Ovary (tissue), 10 donors: ENCODE data around the gene MBD5. TPM values are rescaled to one million over a fixed set of nuclear protein-coding genes. Genes with fewer than 3 reads are reported as not detected.

Experiments
- DNase-seq, 5 donors: peaks; one replicate each; pipeline ENCODE4 v3.0.0-alpha.2; 2019 to 2020
- H3K27ac ChIP-seq, 2 donors: fragments of 200-600 bp; one replicate each; pipeline versions ENCODE4 v1.5.1 to v1.8.0; 2019 to 2022
- H3K27me3 ChIP-seq: fragments of 200-600 bp; one replicate; pipeline ENCODE4 v1.8.0; 2022
- H3K36me3 ChIP-seq: fragments of 200-600 bp; sonication (generic); one replicate; pipeline ENCODE4 v1.5.1; 2019
- H3K4me1 ChIP-seq: one replicate; pipeline ENCODE4 v1.8.1; 2013; ENCODE audit warnings: mild to moderate bottlenecking, moderate library complexity; ENCODE audit not compliant: insufficient read depth
- H3K4me3 ChIP-seq: fragments of 200-600 bp; sonication (generic); one replicate; pipeline ENCODE4 v1.5.1; 2017
- H3K9me3 ChIP-seq, 2 donors: fragments of 200-600 bp in 1 of 2; sonication (generic) in 1 of 2; one replicate each; pipeline versions ENCODE4 v1.5.1 to v1.8.1; 2013 to 2019; ENCODE audit warnings: mild to moderate bottlenecking in 1 of 2, moderate library complexity in 1 of 2
- EP300 ChIP-seq: sonication (generic); formaldehyde crosslinking; IDR thresholded peaks from one replicate; pipeline ENCODE4 v1.6.1; 2017; ENCODE audit warnings: antibody characterized with exemption
- POLR2A ChIP-seq: fragments of 450-650 bp; IDR thresholded peaks from one replicate; pipeline ENCODE4 v1.6.1; 2017; ENCODE audit warnings: antibody characterized with exemption, mild to moderate bottlenecking, moderate library complexity
- WGBS, 3 donors: extraction: QIAGEN DNeasy Blood & Tissue Kit in 1 of 3; methylation state at CpG; one replicate each; pipeline versions ENCODE4 v1.1.5 to v1.1.7; 2013 to 2017; 5-methylcytosine and 5-hydroxymethylcytosine counted together
- intact Hi-C, 4 donors: fragments of 100-400 bp; cut with DNase I; formaldehyde crosslinking; loops; one replicate each; pipeline versions ENCODE4 v1.11.0 to v1.15.1; 2022 to 2023
- long read RNA-seq, 3 donors: library from polyadenylated mRNA in 2 of 3; unstranded in 2 of 3; transcript quantifications; one replicate each; pipeline ENCODE4 v2.0.0 and lab custom pipeline, GENCODE V29; 2021 to 2026
- polyA plus RNA-seq, 2 donors: library from polyadenylated mRNA; stranded (reverse); fragments of 200-250 nt in 1 of 2; fragments of 350-450 nt in 1 of 2; fragmentation: Illumina TruSeq in 1 of 2; extraction: RNeasy Lipid Tissue Mini Kit (QIAGEN cat#74804) in 1 of 2; gene quantifications; one replicate each; pipeline ENCODE4 v1.2.3, GENCODE V29; 2013 to 2014
- total RNA-seq, 7 donors: library from RNA; depleted of rRNA in 2 of 7; stranded (reverse); fragments of >200 nt in 2 of 7; fragmentation: NEBNext Ultra II Directional in 3 of 7; extraction: Animal tissue kit (Norgen Biotek cat#: 25700) in 3 of 7; gene quantifications; one replicate each; pipeline versions ENCODE4 v1.1.0 to v1.2.4, GENCODE V29; 2016 to 2023
- TF ChIP-seq, protein P1 (sequence below), 3 donors: fragments of 450-650 bp in 2 of 3; fragments of 200-600 bp in 1 of 3; IDR thresholded peaks; one replicate each; pipeline versions ENCODE4 v1.5.1 to v1.8.0; 2016 to 2022; ENCODE audit warnings: antibody characterized with exemption in 3 of 3, mild to moderate bottlenecking in 1 of 3
- donor health status: DM: no; HTN: no; CAD: no; lungs with moderate emphysema.
- donor health status: DM: no; HTN: no; CAD: no.
- donor health status: Bipolar disorder and iron deficiency.
- donor health status: DM: yes; HTN: yes; CAD: no.
- donor health status: DM: no; HTN: no; CAD: no.
- donor health status: DM: yes; HTN: yes; CAD: no.

The MBD5 gene
- total RNA-seq (10 to 100 TPM; 33.1 to 66.3 (median 47.9) TPM), polyA plus RNA-seq (10 to 100 TPM in 1 of 2 donors, 1 to 10 TPM in 1; 8.5 to 23.2 TPM)
- long read RNA-seq, donor 1, partial matches to known transcripts: 8 of 17 reads
- long read RNA-seq, donor 1, other reads (novel, unspliced or antisense): 7 of 17 reads
- long read RNA-seq, donor 2, full-length matches to known transcripts: 2 of 2 reads
- long read RNA-seq, donor 2, partial matches to known transcripts: 0 of 2 reads
- long read RNA-seq, donor 2, other reads (novel, unspliced or antisense): 0 of 2 reads
- long read RNA-seq, donor 3, full-length matches to known transcripts: 3 of 9 reads
- long read RNA-seq, donor 3, partial matches to known transcripts: 2 of 9 reads
- long read RNA-seq, donor 3, other reads (novel, unspliced or antisense): 4 of 9 reads

DNA sequence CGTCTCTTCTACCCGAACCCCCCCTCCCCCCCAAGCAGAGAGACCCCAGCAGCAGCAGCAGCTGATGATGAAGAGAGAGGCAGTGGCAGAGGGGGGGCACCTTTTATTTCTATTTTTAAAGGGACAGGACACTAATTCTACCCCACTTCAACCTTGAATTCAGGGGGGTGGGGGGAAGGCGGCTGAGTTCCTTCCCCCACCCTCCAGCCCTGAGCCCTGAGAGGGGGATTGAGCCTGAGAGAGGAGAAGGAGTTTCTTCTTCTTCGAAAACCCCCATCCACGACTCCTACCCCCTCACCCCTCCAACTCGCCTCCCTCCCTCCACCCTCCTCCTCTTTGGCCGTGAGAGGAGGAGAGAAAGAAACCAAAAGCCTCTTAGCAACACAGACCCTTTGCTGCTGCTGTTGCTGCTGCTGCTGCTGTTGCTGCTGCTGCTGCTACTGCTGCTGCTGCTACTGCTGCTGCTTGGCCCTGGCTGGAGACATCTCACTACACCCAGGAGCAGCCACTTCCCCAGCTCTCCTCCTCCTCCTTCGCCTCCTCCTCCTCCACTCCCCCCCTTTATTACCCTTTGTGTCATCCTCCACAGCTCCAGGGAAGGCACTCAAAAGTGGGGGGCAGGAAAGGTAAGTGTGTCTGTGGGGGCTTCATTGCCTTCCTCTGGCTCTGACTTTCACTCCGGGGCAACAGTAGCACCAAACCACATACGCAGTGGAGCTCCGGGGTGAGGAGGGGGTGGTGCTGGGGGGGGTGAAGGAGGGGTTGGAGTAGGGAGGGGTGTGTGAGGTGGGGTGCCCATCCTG, at the start of gene MBD5:
MBD5 (plus strand) TSS at position 33 of the 803 bp plus-strand sequence.
- Histone ChIP-seq H3K4me3 (peak within 1 kb of the TSS; percentile 83), H3K27ac (peak within 1 kb of the TSS; percentile 89 to 92), H3K27me3 (no peaks in the 10 kb centered on the region), H3K4me1 (peaks cover 7% of the 10 kb centered on the region), H3K9me3 (no peaks in the 10 kb centered on the region), H3K36me3 (no peaks in the 10 kb centered on the region)
- intact Hi-C loops: no loop called here
- DNase-seq: peak in 1 of 5 donors; percentile 65
- 0 to 1% (median 1%) methylated on average over 11 of the region's 11 CpGs for WGBS, 3 donors
- TF ChIP-seq, protein P1, sequence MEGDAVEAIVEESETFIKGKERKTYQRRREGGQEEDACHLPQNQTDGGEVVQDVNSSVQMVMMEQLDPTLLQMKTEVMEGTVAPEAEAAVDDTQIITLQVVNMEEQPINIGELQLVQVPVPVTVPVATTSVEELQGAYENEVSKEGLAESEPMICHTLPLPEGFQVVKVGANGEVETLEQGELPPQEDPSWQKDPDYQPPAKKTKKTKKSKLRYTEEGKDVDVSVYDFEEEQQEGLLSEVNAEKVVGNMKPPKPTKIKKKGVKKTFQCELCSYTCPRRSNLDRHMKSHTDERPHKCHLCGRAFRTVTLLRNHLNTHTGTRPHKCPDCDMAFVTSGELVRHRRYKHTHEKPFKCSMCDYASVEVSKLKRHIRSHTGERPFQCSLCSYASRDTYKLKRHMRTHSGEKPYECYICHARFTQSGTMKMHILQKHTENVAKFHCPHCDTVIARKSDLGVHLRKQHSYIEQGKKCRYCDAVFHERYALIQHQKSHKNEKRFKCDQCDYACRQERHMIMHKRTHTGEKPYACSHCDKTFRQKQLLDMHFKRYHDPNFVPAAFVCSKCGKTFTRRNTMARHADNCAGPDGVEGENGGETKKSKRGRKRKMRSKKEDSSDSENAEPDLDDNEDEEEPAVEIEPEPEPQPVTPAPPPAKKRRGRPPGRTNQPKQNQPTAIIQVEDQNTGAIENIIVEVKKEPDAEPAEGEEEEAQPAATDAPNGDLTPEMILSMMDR (IDR thresholded peaks at IDR 0.05): no peak
- TF ChIP-seq EP300 (no peak), POLR2A (peak; percentile 16)

DNA sequence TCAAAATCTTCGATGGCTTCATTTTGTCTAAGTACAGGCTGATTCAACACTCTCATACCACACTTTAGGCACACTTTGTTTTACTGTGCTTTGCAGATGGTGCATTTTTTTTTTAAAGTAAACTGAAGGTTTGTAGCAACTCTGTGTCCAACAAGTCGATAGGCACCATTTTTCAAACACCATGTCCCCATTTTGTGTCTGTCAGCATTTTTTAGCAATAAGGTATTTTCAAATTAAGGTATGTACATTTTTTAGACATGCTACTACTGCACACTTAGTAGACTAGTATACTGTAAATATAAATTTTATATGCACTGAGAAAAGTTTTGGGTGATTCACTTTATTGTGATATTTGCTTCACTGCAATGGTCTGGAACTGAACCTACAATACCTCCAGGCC, 44.8 kb upstream of the MBD5 start:
- Histone ChIP-seq H3K36me3 (no peaks in the 10 kb centered on the region), H3K27me3 (no peaks in the 10 kb centered on the region), H3K27ac (no peak overlapping the region), H3K4me3 (no peak overlapping the region), H3K4me1 (no peaks in the 10 kb centered on the region), H3K9me3 (no peaks in the 10 kb centered on the region)
- intact Hi-C loops: no loop called here
- WGBS, 3 donors: 17 to 29% (median 19%) methylated on average over 2 of the region's 2 CpGs
- TF ChIP-seq, protein P1 (IDR thresholded peaks at IDR 0.05): no peak
- TF ChIP-seq EP300: no peak
- TF ChIP-seq POLR2A: no peak
- no peak for DNase-seq

DNA sequence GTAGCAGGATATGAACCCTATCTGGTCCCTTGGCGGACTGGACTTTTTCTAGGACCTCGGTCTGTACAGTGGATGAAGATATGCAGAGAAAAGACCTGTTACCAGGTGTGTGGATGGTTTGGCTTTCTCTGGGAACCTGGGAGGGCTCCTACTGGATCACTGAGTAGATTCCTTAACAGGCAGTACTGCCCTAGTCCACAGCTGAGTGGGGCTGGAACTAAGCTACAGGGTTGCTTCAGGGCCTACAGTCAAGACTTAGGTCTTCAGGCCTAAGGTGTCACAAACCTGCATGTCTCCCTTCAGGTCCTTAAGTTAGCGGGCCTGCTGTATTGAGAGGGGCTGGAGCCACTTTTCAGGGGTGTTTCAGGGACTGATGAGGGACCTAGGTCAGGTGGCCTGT, 43.2 kb upstream of the MBD5 start:
- DNase-seq: no peak
- no peaks in the 10 kb centered on the region for H3K4me1 ChIP-seq
- TF ChIP-seq EP300 (no peak), POLR2A (no peak)
- TF ChIP-seq, protein P1 (IDR thresholded peaks at IDR 0.05): no peak
- 97 to 100% (median 100%) methylated on average over 3 of the region's 3 CpGs for WGBS, 3 donors
- H3K27me3 ChIP-seq: no peaks in the 10 kb centered on the region
- no peak overlapping the region for H3K4me3 ChIP-seq
- intact Hi-C loops: no loop called here
- no peak overlapping the region for H3K27ac ChIP-seq
- no peaks in the 10 kb centered on the region for H3K9me3 ChIP-seq
- no peaks in the 10 kb centered on the region for H3K36me3 ChIP-seq

DNA sequence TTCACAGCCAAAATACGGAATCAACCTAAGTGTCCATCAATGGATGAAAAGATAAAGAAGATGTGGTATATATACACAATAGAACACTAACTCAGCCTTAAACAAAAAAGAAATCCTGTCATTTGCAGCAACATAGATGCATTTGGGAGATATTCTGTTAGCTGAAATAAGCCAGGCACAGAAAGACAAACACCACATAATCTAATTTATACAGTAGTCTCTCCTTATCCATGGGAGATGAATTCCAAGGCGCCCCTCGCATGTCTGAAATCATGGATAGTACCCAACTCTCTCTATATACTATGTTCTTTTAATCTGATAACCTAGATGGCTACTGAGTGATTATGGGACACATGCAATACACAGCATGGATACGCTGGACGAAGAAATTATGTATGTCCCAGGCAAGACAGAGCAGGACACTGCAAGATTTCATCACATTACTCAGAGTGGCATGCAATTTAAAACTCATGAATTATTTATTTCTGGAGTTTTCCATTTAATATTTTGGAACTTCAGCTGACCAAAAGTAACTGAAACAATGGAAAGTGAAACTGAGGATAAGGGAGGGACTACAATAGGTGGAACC, 39.9 kb upstream of the MBD5 start:
- no peaks in the 10 kb centered on the region for H3K4me1 ChIP-seq
- no peak overlapping the region for H3K27ac ChIP-seq
- H3K9me3 ChIP-seq: no peaks in the 10 kb centered on the region
- WGBS, 3 donors: 96 to 99% (median 96%) methylated on average over 5 of the region's 5 CpGs
- H3K27me3 ChIP-seq: no peaks in the 10 kb centered on the region
- no peak for TF ChIP-seq EP300
- TF ChIP-seq, protein P1 (IDR thresholded peaks at IDR 0.05): no peak
- TF ChIP-seq POLR2A: no peak
- intact Hi-C loops: no loop called here
- H3K4me3 ChIP-seq: no peak overlapping the region
- no peak for DNase-seq
- no peaks in the 10 kb centered on the region for H3K36me3 ChIP-seq
